NB4 (cell line): Measurements from ENCODE around the gene ADAMTS13.

Source experiments
- DNase-seq: peaks from one replicate; pipeline ENCODE4 v3.0.0; 2010; ENCODE audit warnings: low read depth
- H3K4me3 ChIP-seq: one replicate; pipeline ENCODE4 v1.5.1; 2011; ENCODE audit warnings: mild to moderate bottlenecking, low read depth, low read length, moderate library complexity
- CTCF ChIP-seq: IDR thresholded peaks from one replicate; pipeline ENCODE4 v1.5.1; 2012; ENCODE audit warnings: low read depth, low read length
- MAX ChIP-seq: IDR thresholded peaks from 2 replicates; pipeline ENCODE4 v1.6.1; 2011; ENCODE audit warnings: low read depth, low read length
- MYC ChIP-seq: IDR thresholded peaks from 2 replicates; pipeline ENCODE4 v1.6.1; 2011; ENCODE audit warnings: low read depth, low read length
- POLR2A ChIP-seq: IDR thresholded peaks from 2 replicates; pipeline ENCODE4 v1.6.1; 2011; ENCODE audit warnings: mild to moderate bottlenecking; ENCODE audit not compliant: insufficient read length; ENCODE audit errors: extremely low read depth

ADAMTS13 gene

GRCh38 chr9:133487331-133487725 is 65.2 kb downstream of the ADAMTS13 start:
- no peak for TF ChIP-seq MYC
- TF ChIP-seq CTCF: no peak
- TF ChIP-seq MAX: no peak
- TF ChIP-seq POLR2A: no peak
- no peak for DNase-seq
- no peak overlapping the region for H3K4me3 ChIP-seq

GRCh38 chr9:133488686-133489252 is 66.6 kb downstream of the ADAMTS13 start:
- H3K4me3 ChIP-seq: no peak overlapping the region
- DNase-seq: no peak
- TF ChIP-seq POLR2A: no peak
- TF ChIP-seq MYC: no peak
- TF ChIP-seq MAX: no peak
- no peak for TF ChIP-seq CTCF

GRCh38 chr9:133489253-133490190 is 67.4 kb downstream of the ADAMTS13 start:
- no peak overlapping the region for H3K4me3 ChIP-seq
- no peak for TF ChIP-seq CTCF
- no peak for TF ChIP-seq MAX
- DNase-seq: no peak

GRCh38 chr9:133490201-133490681 is 68.1 kb downstream of the ADAMTS13 start:
- TF ChIP-seq MAX (no peak), CTCF (no peak), MYC (no peak), POLR2A (no peak)
- DNase-seq: no peak

GRCh38 chr9:133490865-133491655 is 68.9 kb downstream of the ADAMTS13 start:
- no peak overlapping the region for H3K4me3 ChIP-seq
- no peak for TF ChIP-seq MYC
- DNase-seq: no peak

More at GRCh38 chr9:133490201-133490681, 68.1 kb downstream of the ADAMTS13 start:
- no peak overlapping the region for H3K4me3 ChIP-seq

GRCh38 chr9:133491656-133491925 is 69.4 kb downstream of the ADAMTS13 start:
- DNase-seq: no peak
- TF ChIP-seq MYC (no peak), POLR2A (no peak), CTCF (no peak), MAX (no peak)
- H3K4me3 ChIP-seq: no peak overlapping the region
